ENCODE data around the gene SPHKAP. TPM values are rescaled to one million over a fixed set of nuclear protein-coding genes. Genes with fewer than 3 reads are reported as not detected.

Gene SPHKAP
- total RNA-seq, 1 experiment from 2014 or later: 10.3 TPM

DNA sequence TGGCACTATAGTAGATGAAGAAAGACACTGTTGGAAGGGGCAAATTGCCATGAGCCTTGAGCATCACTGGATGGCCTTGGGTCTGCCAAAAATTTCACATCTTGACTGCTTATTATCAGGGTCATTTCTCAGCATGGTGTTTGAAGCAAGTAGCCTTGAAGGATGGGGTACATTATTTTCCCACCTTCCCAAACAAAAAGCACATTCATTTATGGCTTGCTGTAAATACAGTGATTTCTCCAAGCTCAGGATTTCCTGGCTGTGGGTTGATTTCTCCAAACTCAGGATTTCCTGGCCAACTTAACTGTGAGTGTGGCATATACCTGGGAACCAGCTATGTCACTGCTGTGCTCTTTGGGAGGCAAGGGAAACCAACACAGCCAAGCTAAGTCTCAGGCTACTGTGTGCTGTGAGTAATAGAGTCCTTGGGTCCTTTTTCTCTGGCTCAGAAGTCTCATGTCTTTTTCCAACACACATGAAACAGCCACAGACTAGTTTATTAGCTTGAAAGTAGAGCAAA, 116.6 kb downstream of the SPHKAP start:
- TF ChIP-seq, protein P1, sequence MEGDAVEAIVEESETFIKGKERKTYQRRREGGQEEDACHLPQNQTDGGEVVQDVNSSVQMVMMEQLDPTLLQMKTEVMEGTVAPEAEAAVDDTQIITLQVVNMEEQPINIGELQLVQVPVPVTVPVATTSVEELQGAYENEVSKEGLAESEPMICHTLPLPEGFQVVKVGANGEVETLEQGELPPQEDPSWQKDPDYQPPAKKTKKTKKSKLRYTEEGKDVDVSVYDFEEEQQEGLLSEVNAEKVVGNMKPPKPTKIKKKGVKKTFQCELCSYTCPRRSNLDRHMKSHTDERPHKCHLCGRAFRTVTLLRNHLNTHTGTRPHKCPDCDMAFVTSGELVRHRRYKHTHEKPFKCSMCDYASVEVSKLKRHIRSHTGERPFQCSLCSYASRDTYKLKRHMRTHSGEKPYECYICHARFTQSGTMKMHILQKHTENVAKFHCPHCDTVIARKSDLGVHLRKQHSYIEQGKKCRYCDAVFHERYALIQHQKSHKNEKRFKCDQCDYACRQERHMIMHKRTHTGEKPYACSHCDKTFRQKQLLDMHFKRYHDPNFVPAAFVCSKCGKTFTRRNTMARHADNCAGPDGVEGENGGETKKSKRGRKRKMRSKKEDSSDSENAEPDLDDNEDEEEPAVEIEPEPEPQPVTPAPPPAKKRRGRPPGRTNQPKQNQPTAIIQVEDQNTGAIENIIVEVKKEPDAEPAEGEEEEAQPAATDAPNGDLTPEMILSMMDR (conservative IDR thresholded peaks at IDR 0.05; ENCODE audit: low read depth, low read length): no peak
- no peak for TF ChIP-seq EZH2 (IDR thresholded peaks at IDR 0.05; ENCODE audit: borderline replicate concordance, low read depth, low read length, poor library complexity, severe bottlenecking)
- CTCF ChIA-PET: no interaction called here
- H3K27me3 ChIP-seq (replicated peaks; ENCODE audit: insufficient read depth, low read depth, low read length, poor library complexity): no peaks in the 10 kb centered on the region
- intact Hi-C loops (cut with micrococcal nuclease; ENCODE audit: unreplicated experiment): no loop called here
- BruUV-seq (replicated peaks): no TSS peak
- H3K4me3 ChIP-seq (ENCODE audit: low read depth, low read length, poor library complexity, severe bottlenecking): no peak overlapping the region
- POLR2A ChIA-PET (ENCODE audit: low non-redundant PET): no interaction called here
- DNase-seq (ENCODE audit: low spot score): no peak
- H3K27ac ChIP-seq (ENCODE audit: low read depth, low read length, poor library complexity, severe bottlenecking): no peak overlapping the region
- no peaks in the 10 kb centered on the region for H3K9me3 ChIP-seq (ENCODE audit: low read depth, low read length, poor library complexity, severe bottlenecking)
- H3K36me3 ChIP-seq (ENCODE audit: insufficient read depth, low read length, poor library complexity, severe bottlenecking): no peaks in the 10 kb centered on the region
- H3K4me1 ChIP-seq (ENCODE audit: insufficient read depth, low read length, poor library complexity, severe bottlenecking): no peaks in the 10 kb centered on the region

DNA sequence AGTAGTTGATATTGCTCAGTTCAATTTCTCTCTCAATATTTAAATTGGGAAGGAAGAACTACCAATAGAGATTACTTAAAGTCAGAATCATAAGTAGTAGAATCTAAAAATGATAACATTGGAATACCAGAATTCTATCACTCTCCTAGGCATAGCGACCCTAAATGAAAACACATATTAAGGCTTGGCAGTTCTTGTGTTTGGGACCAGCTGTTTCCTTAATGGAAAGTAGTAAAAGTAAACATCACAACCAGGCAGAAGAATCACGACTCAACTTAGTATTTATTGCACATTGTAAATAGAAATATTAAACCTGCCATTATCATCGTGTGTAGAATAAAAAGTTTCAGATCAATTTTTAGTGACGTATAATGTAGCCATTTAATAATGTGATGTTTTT, 117.5 kb downstream of the SPHKAP start:
- CTCF ChIA-PET: interaction anchor here (0.6 kb wide), 1 partner anchor 19 kb away, joined by 3 read pairs; no protein-coding TSS in a partner anchor

DNA sequence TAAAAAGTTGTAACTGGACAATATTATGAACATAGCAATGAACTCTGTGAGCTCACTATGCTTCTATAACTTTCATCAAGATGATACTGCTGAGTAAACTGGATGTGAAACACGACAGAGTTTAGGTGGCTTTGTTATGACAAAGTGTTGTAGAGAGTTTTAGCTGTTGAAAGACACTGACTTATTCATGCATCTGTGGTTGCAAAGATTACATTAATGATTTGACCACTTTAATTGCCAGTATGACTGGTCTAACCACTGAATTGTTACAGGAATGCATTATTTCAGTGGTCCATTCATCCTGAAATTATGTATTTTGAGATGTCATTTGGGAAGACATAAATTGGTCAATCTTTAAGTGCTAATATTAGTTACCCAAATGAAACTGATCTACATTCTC, 117.9 kb downstream of the SPHKAP start:
- ChIA-PET CTCF (interaction anchor here (0.6 kb wide), 1 partner anchor 19 kb away, joined by 3 read pairs; no protein-coding TSS in a partner anchor), POLR2A (ENCODE audit: low non-redundant PET) (no interaction called here)
- Histone ChIP-seq H3K4me3 (ENCODE audit: low read depth, low read length, poor library complexity, severe bottlenecking) (no peak overlapping the region), H3K27ac (ENCODE audit: low read depth, low read length, poor library complexity, severe bottlenecking) (no peak overlapping the region), H3K4me1 (ENCODE audit: insufficient read depth, low read length, poor library complexity, severe bottlenecking) (no peaks in the 10 kb centered on the region), H3K27me3 (replicated peaks; ENCODE audit: insufficient read depth, low read depth, low read length, poor library complexity) (no peaks in the 10 kb centered on the region), H3K9me3 (ENCODE audit: low read depth, low read length, poor library complexity, severe bottlenecking) (no peaks in the 10 kb centered on the region), H3K36me3 (ENCODE audit: insufficient read depth, low read length, poor library complexity, severe bottlenecking) (no peaks in the 10 kb centered on the region)
- no TSS peak for BruUV-seq (replicated peaks)
- intact Hi-C loops (cut with micrococcal nuclease; ENCODE audit: unreplicated experiment): no loop called here
- TF ChIP-seq, protein P1 (conservative IDR thresholded peaks at IDR 0.05; ENCODE audit: low read depth, low read length): no peak
- no peak for TF ChIP-seq EZH2 (IDR thresholded peaks at IDR 0.05; ENCODE audit: borderline replicate concordance, low read depth, low read length, poor library complexity, severe bottlenecking)
- no peak for DNase-seq (ENCODE audit: low spot score)

More for the DNA sequence above, 117.5 kb downstream of the SPHKAP start:
- no TSS peak for BruUV-seq (replicated peaks)
- POLR2A ChIA-PET (ENCODE audit: low non-redundant PET): no interaction called here
- DNase-seq (ENCODE audit: low spot score): no peak
- intact Hi-C loops (cut with micrococcal nuclease; ENCODE audit: unreplicated experiment): no loop called here
- Histone ChIP-seq H3K36me3 (ENCODE audit: insufficient read depth, low read length, poor library complexity, severe bottlenecking) (no peaks in the 10 kb centered on the region), H3K4me3 (ENCODE audit: low read depth, low read length, poor library complexity, severe bottlenecking) (no peak overlapping the region), H3K9me3 (ENCODE audit: low read depth, low read length, poor library complexity, severe bottlenecking) (no peaks in the 10 kb centered on the region), H3K27me3 (replicated peaks; ENCODE audit: insufficient read depth, low read depth, low read length, poor library complexity) (no peaks in the 10 kb centered on the region), H3K27ac (ENCODE audit: low read depth, low read length, poor library complexity, severe bottlenecking) (no peak overlapping the region), H3K4me1 (ENCODE audit: insufficient read depth, low read length, poor library complexity, severe bottlenecking) (no peaks in the 10 kb centered on the region)
- TF ChIP-seq EZH2 (IDR thresholded peaks at IDR 0.05; ENCODE audit: borderline replicate concordance, low read depth, low read length, poor library complexity, severe bottlenecking): no peak
- TF ChIP-seq, protein P1 (conservative IDR thresholded peaks at IDR 0.05; ENCODE audit: low read depth, low read length): no peak
